GM10266 (cell line): ENCODE data around the gene TAF15.

ENCODE experiments used
- DNase-seq: peaks from one replicate; pipeline ENCODE4 v3.0.0; 2012; ENCODE audit errors: extremely low spot score
- TF ChIP-seq, protein P1 (sequence below): IDR thresholded peaks from 2 replicates; pipeline ENCODE4 v1.5.1; 2012; ENCODE audit warnings: mild to moderate bottlenecking, low read depth; ENCODE audit not compliant: control insufficient read depth, insufficient read depth; ENCODE audit errors: missing control alignments

TAF15 gene

GRCh38 chr17:35765756-35766488, 43.4 kb upstream of the TAF15 start:
- TF ChIP-seq, protein P1, sequence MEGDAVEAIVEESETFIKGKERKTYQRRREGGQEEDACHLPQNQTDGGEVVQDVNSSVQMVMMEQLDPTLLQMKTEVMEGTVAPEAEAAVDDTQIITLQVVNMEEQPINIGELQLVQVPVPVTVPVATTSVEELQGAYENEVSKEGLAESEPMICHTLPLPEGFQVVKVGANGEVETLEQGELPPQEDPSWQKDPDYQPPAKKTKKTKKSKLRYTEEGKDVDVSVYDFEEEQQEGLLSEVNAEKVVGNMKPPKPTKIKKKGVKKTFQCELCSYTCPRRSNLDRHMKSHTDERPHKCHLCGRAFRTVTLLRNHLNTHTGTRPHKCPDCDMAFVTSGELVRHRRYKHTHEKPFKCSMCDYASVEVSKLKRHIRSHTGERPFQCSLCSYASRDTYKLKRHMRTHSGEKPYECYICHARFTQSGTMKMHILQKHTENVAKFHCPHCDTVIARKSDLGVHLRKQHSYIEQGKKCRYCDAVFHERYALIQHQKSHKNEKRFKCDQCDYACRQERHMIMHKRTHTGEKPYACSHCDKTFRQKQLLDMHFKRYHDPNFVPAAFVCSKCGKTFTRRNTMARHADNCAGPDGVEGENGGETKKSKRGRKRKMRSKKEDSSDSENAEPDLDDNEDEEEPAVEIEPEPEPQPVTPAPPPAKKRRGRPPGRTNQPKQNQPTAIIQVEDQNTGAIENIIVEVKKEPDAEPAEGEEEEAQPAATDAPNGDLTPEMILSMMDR = no peak
- DNase-seq = no peak

DNA sequence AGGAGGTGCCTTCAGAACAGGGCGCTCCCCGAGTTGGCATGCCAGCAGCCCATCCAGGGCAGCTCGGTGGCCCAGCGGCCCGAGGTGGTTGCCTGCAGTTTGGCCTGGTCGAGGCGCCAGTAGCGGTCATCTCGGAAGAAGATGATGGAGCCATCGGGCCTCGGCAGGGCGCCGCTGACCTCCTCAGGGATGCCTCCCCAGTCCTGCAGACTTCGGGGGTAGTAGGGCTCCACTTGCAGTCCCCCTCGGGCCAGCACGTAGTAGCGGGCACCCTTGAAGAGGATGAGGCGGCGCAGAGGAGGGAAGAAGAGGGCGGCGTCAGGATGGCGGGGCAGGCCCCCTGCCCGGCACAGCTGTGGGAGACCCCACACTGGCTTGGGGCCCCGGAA, 42.8 kb upstream of the TAF15 start:
- TF ChIP-seq, protein P1 = no peak
- DNase-seq = no peak

- TF ChIP-seq, protein P1 = peak; percentile 43
- DNase-seq = peak; percentile 80
These were observed 42.3 kb upstream of the TAF15 start for GRCh38 chr17:35766903-35767510.

DNA sequence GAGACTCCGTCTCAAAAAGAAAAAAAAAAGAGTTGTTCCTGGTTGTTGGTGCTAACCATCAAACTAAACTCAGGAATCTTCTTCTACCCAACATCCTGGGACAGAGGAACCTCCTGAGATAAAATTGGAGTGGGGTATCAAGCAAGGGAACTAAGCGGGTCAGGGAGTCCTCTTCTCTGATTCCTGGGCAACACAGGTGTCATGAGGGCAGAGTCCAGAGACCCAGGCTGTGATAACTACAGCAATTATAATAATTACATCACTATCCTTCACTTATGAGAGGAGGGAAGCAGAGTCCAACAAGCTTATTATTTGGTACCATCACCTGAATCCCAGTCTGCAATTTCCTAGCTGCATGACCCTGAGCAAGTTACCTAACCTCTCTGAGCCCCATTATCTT, 40.5 kb upstream of the TAF15 start:
- TF ChIP-seq, protein P1 = no peak
- no peak for DNase-seq

- DNase-seq = no peak
- TF ChIP-seq, protein P1 = peak; percentile 9
These were observed 39.3 kb upstream of the TAF15 start for GRCh38 chr17:35769895-35770486.

- TF ChIP-seq, protein P1 = no peak
These were observed 36.2 kb upstream of the TAF15 start for GRCh38 chr17:35773129-35773528.

More at GRCh38 chr17:35773129-35773528, 36.2 kb upstream of the TAF15 start:
- no peak for DNase-seq
